ENCODE results near the gene CYGB.

CYGB gene

GRCh38 chr17:76537578-76538280 lies at the start of gene CYGB:
Gene CYGB, minus strand, starts transcription at chr17:76537709. Its CDS starts 167 bp downstream, at chr17:76537542.
- H3K4me3 ChIP-seq (ENCODE audit: low read depth, low read length): no peak within 1 kb of the TSS

GRCh38 chr17:76586741-76587487 lies 49.4 kb upstream of the CYGB start:
- no peak for TF ChIP-seq CTCF (IDR thresholded peaks at IDR 0.05; ENCODE audit: borderline replicate concordance, insufficient read depth, low read depth, low read length)
- no peak overlapping the region for H3K4me3 ChIP-seq (ENCODE audit: low read depth, low read length)

More at GRCh38 chr17:76537578-76538280, at the start of gene CYGB:
- no peak for TF ChIP-seq CTCF (IDR thresholded peaks at IDR 0.05; ENCODE audit: borderline replicate concordance, insufficient read depth, low read depth, low read length)

- no peak within 1 kb of the TSS for H3K4me3 ChIP-seq (ENCODE audit: low read depth, low read length)
- peak; percentile 40 for TF ChIP-seq CTCF (IDR thresholded peaks at IDR 0.05; ENCODE audit: borderline replicate concordance, insufficient read depth, low read depth, low read length)
Observed at GRCh38 chr17:76585649-76586593, 48.4 kb upstream of the CYGB start, which contains the start of gene ST6GALNAC2. Gene ST6GALNAC2, minus strand, starts transcription at chr17:76585860. Its CDS starts 52 bp downstream, at chr17:76585808.

- no peak for TF ChIP-seq CTCF (IDR thresholded peaks at IDR 0.05; ENCODE audit: borderline replicate concordance, insufficient read depth, low read depth, low read length)
- H3K4me3 ChIP-seq (ENCODE audit: low read depth, low read length): no peak overlapping the region
Observed at GRCh38 chr17:76585033-76585648, 47.6 kb upstream of the CYGB start.

- TF ChIP-seq CTCF (IDR thresholded peaks at IDR 0.05; ENCODE audit: borderline replicate concordance, insufficient read depth, low read depth, low read length): no peak
- H3K4me3 ChIP-seq (ENCODE audit: low read depth, low read length): no peak overlapping the region
Observed at GRCh38 chr17:76584427-76585032, 47.0 kb upstream of the CYGB start.

- TF ChIP-seq CTCF (IDR thresholded peaks at IDR 0.05; ENCODE audit: borderline replicate concordance, insufficient read depth, low read depth, low read length): no peak
- no peak overlapping the region for H3K4me3 ChIP-seq (ENCODE audit: low read depth, low read length)
Observed at GRCh38 chr17:76582660-76583059, 45.2 kb upstream of the CYGB start.

Measured in GM12875 (cell line).